ENCODE results near the gene IAH1. TPM values are rescaled to one million over a fixed set of nuclear protein-coding genes. Genes with fewer than 3 reads are reported as not detected.

IAH1 gene
- total and polyA plus RNA-seq, 4 donors: 19.2 to 62.1 (median 27.0) TPM

GRCh38 chr2:9441556-9441955 lies 32.8 kb upstream of the IAH1 start:
- H3K4me1 ChIP-seq (ENCODE audit: control insufficient read depth in 4 of 4, insufficient read depth in 4 of 4, low read length in 3 of 4): no peaks in the 10 kb centered on the region
- H3K9ac ChIP-seq (ENCODE audit: low read depth in 1 of 2, low read length in 2 of 2): no peak overlapping the region
- no peaks in the 10 kb centered on the region for H3K9me3 ChIP-seq (ENCODE audit: control insufficient read depth in 4 of 4, low read length in 3 of 4)
- no peak overlapping the region for H3K27ac ChIP-seq (ENCODE audit: low read depth in 1 of 2, low read length in 2 of 2)
- H3K4me3 ChIP-seq (ENCODE audit: low read depth in 1 of 3, low read length in 3 of 3): no peak overlapping the region
- H3K27me3 ChIP-seq (ENCODE audit: control insufficient read depth in 4 of 4, insufficient read depth in 4 of 4, low read length in 3 of 4): no peaks in the 10 kb centered on the region
- H3K36me3 ChIP-seq (ENCODE audit: control insufficient read depth in 4 of 4, insufficient read depth in 3 of 4, low read depth in 1 of 4, low read length in 3 of 4): peaks cover 15 to 52% (median 43%) of the 10 kb centered on the region in 4 donors
- WGBS: 77% methylated on average over 3 of the region's 3 CpGs
- TF ChIP-seq SP1 (IDR thresholded peaks at IDR 0.05): no peak
- no peak for TF ChIP-seq EGR1 (IDR thresholded peaks at IDR 0.05; ENCODE audit: low read depth in 2 of 2)
- TF ChIP-seq ATF3 (IDR thresholded peaks at IDR 0.05): no peak
- no peak for TF ChIP-seq YY1 (IDR thresholded peaks at IDR 0.05)
- DNase-seq (ENCODE audit: low spot score): no peak

- Histone ChIP-seq H3K27ac (ENCODE audit: low read depth in 1 of 2, low read length in 2 of 2) (no peak overlapping the region), H3K36me3 (ENCODE audit: control insufficient read depth in 4 of 4, insufficient read depth in 3 of 4, low read depth in 1 of 4, low read length in 3 of 4) (peaks cover 14 to 48% (median 37%) of the 10 kb centered on the region in 4 donors), H3K27me3 (ENCODE audit: control insufficient read depth in 4 of 4, insufficient read depth in 4 of 4, low read length in 3 of 4) (no peaks in the 10 kb centered on the region), H3K9me3 (ENCODE audit: control insufficient read depth in 4 of 4, low read length in 3 of 4) (no peaks in the 10 kb centered on the region), H3K4me1 (ENCODE audit: control insufficient read depth in 4 of 4, insufficient read depth in 4 of 4, low read length in 3 of 4) (no peaks in the 10 kb centered on the region), H3K9ac (ENCODE audit: low read depth in 1 of 2, low read length in 2 of 2) (no peak overlapping the region), H3K4me3 (ENCODE audit: low read depth in 1 of 3, low read length in 3 of 3) (no peak overlapping the region)
- DNase-seq (ENCODE audit: low spot score): no peak
- TF ChIP-seq HNF4A (conservative IDR thresholded peaks at IDR 0.05) (no peak), YY1 (IDR thresholded peaks at IDR 0.05) (no peak), EGR1 (IDR thresholded peaks at IDR 0.05; ENCODE audit: low read depth in 2 of 2) (no peak), ATF3 (IDR thresholded peaks at IDR 0.05) (no peak), REST (IDR thresholded peaks at IDR 0.05) (no peak), TAF1 (conservative IDR thresholded peaks at IDR 0.05) (no peak), JUND (IDR thresholded peaks at IDR 0.05) (no peak), GABPA (IDR thresholded peaks at IDR 0.05 in 1 of 2, conservative IDR thresholded peaks at IDR 0.05 in 1 of 2) (no peak), SP1 (IDR thresholded peaks at IDR 0.05) (no peak)
- WGBS: 94% methylated on average over 5 of the region's 5 CpGs
These were observed 30.8 kb upstream of the IAH1 start for GRCh38 chr2:9443526-9443925.

- Histone ChIP-seq H3K27ac (ENCODE audit: low read depth in 1 of 2, low read length in 2 of 2) (no peak overlapping the region), H3K27me3 (ENCODE audit: control insufficient read depth in 4 of 4, insufficient read depth in 4 of 4, low read length in 3 of 4) (no peaks in the 10 kb centered on the region), H3K4me3 (ENCODE audit: low read depth in 1 of 3, low read length in 3 of 3) (no peak overlapping the region), H3K4me1 (ENCODE audit: control insufficient read depth in 4 of 4, insufficient read depth in 4 of 4, low read length in 3 of 4) (no peaks in the 10 kb centered on the region), H3K9me3 (ENCODE audit: control insufficient read depth in 4 of 4, low read length in 3 of 4) (no peaks in the 10 kb centered on the region), H3K9ac (ENCODE audit: low read depth in 1 of 2, low read length in 2 of 2) (no peak overlapping the region), H3K36me3 (ENCODE audit: control insufficient read depth in 4 of 4, insufficient read depth in 3 of 4, low read depth in 1 of 4, low read length in 3 of 4) (peaks cover 12 to 47% (median 35%) of the 10 kb centered on the region in 4 donors)
- WGBS: 86% methylated on average over 7 of the region's 7 CpGs
- no peak for DNase-seq (ENCODE audit: low spot score)
- no peak for TF ChIP-seq ATF3 (IDR thresholded peaks at IDR 0.05)
- no peak for TF ChIP-seq YY1 (IDR thresholded peaks at IDR 0.05)
- TF ChIP-seq SP1 (IDR thresholded peaks at IDR 0.05): no peak
- no peak for TF ChIP-seq FOXA1 (IDR thresholded peaks at IDR 0.05)
- TF ChIP-seq FOXA2 (IDR thresholded peaks at IDR 0.05): no peak
- no peak for TF ChIP-seq JUND (IDR thresholded peaks at IDR 0.05)
- no peak for TF ChIP-seq RAD21 (IDR thresholded peaks at IDR 0.05)
- TF ChIP-seq ZBTB33 (IDR thresholded peaks at IDR 0.05): no peak
- TF ChIP-seq REST (IDR thresholded peaks at IDR 0.05): no peak
- no peak for TF ChIP-seq GABPA (IDR thresholded peaks at IDR 0.05 in 1 of 2, conservative IDR thresholded peaks at IDR 0.05 in 1 of 2)
- no peak for TF ChIP-seq RXRA (IDR thresholded peaks at IDR 0.05)
These were observed 29.3 kb upstream of the IAH1 start for GRCh38 chr2:9445089-9445488.

Measured in liver (tissue), 9 donors.